ENCODE measurements around the gene CST7.

DNA sequence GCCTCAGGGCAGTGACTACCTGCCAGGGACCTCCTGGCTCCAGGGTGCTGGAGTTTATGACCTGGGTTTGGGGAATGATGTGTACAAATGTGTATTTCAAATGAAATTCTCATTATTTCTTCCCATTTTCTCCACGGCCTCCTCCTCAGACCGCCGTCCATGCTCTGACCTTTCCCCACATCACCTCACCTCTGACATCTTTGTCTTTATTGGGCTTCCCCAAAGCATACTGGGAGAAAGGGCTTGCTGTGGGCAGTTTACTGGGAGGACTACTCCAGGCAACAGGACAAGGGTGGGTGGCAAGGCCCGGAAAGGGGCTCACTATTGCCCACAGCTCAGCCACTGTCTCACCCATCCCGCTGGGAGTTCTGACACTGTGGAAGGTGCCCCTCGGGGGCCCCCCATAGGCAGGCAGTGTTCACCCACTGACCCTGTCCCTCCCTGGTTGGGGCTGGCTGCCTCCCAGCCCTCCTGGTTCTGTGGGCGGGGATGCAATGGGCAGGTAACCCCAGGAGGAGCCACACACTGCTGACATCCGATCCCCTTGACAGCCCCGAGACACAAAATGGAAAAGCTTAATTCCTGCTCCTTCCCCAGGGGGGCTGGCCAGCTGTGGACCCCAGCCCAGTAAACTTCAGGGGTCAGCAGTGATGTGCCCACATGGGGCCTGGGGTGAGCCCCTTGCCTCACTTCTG, 39.8 kb upstream of the CST7 start:
- TF ChIP-seq, protein P1, sequence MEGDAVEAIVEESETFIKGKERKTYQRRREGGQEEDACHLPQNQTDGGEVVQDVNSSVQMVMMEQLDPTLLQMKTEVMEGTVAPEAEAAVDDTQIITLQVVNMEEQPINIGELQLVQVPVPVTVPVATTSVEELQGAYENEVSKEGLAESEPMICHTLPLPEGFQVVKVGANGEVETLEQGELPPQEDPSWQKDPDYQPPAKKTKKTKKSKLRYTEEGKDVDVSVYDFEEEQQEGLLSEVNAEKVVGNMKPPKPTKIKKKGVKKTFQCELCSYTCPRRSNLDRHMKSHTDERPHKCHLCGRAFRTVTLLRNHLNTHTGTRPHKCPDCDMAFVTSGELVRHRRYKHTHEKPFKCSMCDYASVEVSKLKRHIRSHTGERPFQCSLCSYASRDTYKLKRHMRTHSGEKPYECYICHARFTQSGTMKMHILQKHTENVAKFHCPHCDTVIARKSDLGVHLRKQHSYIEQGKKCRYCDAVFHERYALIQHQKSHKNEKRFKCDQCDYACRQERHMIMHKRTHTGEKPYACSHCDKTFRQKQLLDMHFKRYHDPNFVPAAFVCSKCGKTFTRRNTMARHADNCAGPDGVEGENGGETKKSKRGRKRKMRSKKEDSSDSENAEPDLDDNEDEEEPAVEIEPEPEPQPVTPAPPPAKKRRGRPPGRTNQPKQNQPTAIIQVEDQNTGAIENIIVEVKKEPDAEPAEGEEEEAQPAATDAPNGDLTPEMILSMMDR (IDR thresholded peaks at IDR 0.05; ENCODE audit: insufficient read depth, low read depth, low read length) = no peak
- no peak for TF ChIP-seq EZH2 (IDR thresholded peaks at IDR 0.05; ENCODE audit: insufficient read depth, low read length)
